Measurements from ENCODE around the gene MAP3K14. TPM values are rescaled to one million over a fixed set of nuclear protein-coding genes. Genes with fewer than 3 reads are reported as not detected.

MAP3K14 gene
- total RNA-seq, 2 donors from 2014 or later = 8.2 to 10.6 TPM

DNA sequence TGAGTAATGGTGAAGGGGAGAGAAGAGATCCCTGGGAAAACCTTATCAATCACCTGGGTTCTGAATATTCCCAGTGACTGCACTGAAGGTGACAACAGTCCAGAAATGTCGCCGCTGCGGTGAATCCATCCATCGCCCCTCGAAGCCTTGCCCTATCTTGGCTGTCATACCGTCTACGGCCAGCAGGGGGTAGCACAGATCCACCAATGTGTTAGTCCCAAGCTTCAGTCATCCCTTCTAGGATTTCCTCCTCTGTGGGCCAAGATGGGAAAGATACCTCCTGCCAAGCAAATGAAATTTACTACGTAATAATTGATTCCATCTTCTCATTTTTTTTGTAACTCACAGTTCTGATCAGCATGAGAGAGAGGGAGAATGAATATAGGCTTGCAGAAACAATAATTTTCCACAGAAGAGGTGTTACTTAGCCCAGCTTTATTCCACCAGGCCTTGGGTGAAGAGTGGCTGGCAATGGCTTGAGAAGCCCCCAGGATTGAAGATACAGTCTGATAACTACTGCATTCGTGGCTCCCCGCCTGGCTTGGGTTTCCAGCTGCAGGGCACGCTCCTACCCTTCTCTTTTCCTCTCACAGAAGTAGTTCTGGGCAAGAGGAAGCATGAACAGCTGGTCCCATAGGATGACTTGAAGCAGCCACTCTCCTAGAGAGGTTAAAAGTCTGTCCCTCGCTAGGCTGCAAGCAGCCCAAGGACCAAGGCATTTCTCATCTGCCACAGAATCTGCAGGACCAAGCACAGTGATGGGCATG is 97.7 kb downstream of the MAP3K14 start:
- no peak overlapping the region for H3K4me3 ChIP-seq
- H3K9me3 ChIP-seq = no peaks in the 10 kb centered on the region
- H3K27me3 ChIP-seq = no peaks in the 10 kb centered on the region
- TF ChIP-seq, protein P1, sequence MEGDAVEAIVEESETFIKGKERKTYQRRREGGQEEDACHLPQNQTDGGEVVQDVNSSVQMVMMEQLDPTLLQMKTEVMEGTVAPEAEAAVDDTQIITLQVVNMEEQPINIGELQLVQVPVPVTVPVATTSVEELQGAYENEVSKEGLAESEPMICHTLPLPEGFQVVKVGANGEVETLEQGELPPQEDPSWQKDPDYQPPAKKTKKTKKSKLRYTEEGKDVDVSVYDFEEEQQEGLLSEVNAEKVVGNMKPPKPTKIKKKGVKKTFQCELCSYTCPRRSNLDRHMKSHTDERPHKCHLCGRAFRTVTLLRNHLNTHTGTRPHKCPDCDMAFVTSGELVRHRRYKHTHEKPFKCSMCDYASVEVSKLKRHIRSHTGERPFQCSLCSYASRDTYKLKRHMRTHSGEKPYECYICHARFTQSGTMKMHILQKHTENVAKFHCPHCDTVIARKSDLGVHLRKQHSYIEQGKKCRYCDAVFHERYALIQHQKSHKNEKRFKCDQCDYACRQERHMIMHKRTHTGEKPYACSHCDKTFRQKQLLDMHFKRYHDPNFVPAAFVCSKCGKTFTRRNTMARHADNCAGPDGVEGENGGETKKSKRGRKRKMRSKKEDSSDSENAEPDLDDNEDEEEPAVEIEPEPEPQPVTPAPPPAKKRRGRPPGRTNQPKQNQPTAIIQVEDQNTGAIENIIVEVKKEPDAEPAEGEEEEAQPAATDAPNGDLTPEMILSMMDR (IDR thresholded peaks at IDR 0.05) = peak; percentile 88 to 94
- H3K36me3 ChIP-seq = no peaks in the 10 kb centered on the region
- H3K27ac ChIP-seq = no peak overlapping the region
- peaks cover 0 to 24% of the 10 kb centered on the region in 2 donors for H3K4me1 ChIP-seq
- peak; percentile 94 for DNase-seq (ENCODE audit: low spot score)

Other genes starting within 250 kb of the MAP3K14 start
- gene PLCD3, start 184.5 kb downstream of the MAP3K14 start, total RNA-seq = 100 to 1,000 TPM; 102 to 156 TPM
- gene ACBD4, start 181.3 kb downstream of the MAP3K14 start, total RNA-seq = 1 to 10 TPM; 9.0 to 9.4 TPM
- 10 to 100 TPM; 16.4 to 31.1 TPM for gene HEXIM1, start 168.5 kb downstream of the MAP3K14 start, total RNA-seq
- 1 to 10 TPM; 3.1 to 6.8 TPM for gene HEXIM2, start 155.1 kb downstream of the MAP3K14 start, total RNA-seq
- 10 to 100 TPM in 1 of 2 donors, 1 to 10 TPM in 1; 7.6 to 13.6 TPM for gene FMNL1, start 95.1 kb downstream of the MAP3K14 start, total RNA-seq
- gene SPATA32, start 54.9 kb downstream of the MAP3K14 start, total RNA-seq = not detected
- gene ARHGAP27, start 115.8 kb upstream of the MAP3K14 start, total RNA-seq = 10 to 100 TPM; 18.9 to 21.9 TPM
- gene PLEKHM1, start 173.7 kb upstream of the MAP3K14 start, total RNA-seq = 10 to 100 TPM; 26.9 to 46.1 TPM